Measurements from ENCODE around the gene TMEM87B.

TMEM87B gene

GRCh38 chr2:112153501-112153900 is 98.4 kb downstream of the TMEM87B start:
- no peak for DNase-seq

- no peak for DNase-seq
These were observed 99.4 kb downstream of the TMEM87B start for GRCh38 chr2:112154246-112155117.

- DNase-seq: no peak
These were observed 100.5 kb downstream of the TMEM87B start for GRCh38 chr2:112155331-112156151.

- no peak for DNase-seq
These were observed 101.3 kb downstream of the TMEM87B start for GRCh38 chr2:112156152-112156986.

- DNase-seq: no peak
These were observed 102.4 kb downstream of the TMEM87B start for GRCh38 chr2:112157472-112157871.

GRCh38 chr2:112159454-112159921 is 104.4 kb downstream of the TMEM87B start:
- DNase-seq: no peak

GRCh38 chr2:112160283-112161250 is 105.5 kb downstream of the TMEM87B start:
- no peak for DNase-seq

GRCh38 chr2:112161431-112162145 is 106.5 kb downstream of the TMEM87B start:
- no peak for DNase-seq

- DNase-seq: no peak
These were observed 107.3 kb downstream of the TMEM87B start for GRCh38 chr2:112162341-112162740.

GRCh38 chr2:112162956-112163355 is 107.9 kb downstream of the TMEM87B start:
- no peak for DNase-seq

GRCh38 chr2:112163541-112163981 is 108.5 kb downstream of the TMEM87B start:
- DNase-seq: no peak

- no peak for DNase-seq
These were observed 109.8 kb downstream of the TMEM87B start for GRCh38 chr2:112164876-112165275.

- DNase-seq: no peak
These were observed 110.2 kb downstream of the TMEM87B start for GRCh38 chr2:112165296-112165695.

GRCh38 chr2:112166806-112167499 is 111.9 kb downstream of the TMEM87B start:
- no peak for DNase-seq

GRCh38 chr2:112168422-112169124 is 113.5 kb downstream of the TMEM87B start:
- DNase-seq: no peak

Data from retina (tissue), 1 donor.